GM18507 (cell line): ENCODE results near the gene ZC3H18.
A peak's percentile ranks its signal among the peaks of the same experiment; 100 is the strongest.

Experiments used
- DNase-seq: peaks from one replicate; pipeline ENCODE4 v3.0.0; 2011; ENCODE audit warnings: low read depth; ENCODE audit not compliant: insufficient read length; ENCODE audit errors: extremely low spot score
- FAIRE-seq: peaks from 2 replicates; lab custom pipeline; 2011; peaks lifted over from hg19 to GRCh38; lab: Jason Lieb, UNC

ZC3H18 gene

GRCh38 chr16:88576307-88576706, 6.1 kb downstream of the ZC3H18 start:
- DNase-seq: no peak

DNA sequence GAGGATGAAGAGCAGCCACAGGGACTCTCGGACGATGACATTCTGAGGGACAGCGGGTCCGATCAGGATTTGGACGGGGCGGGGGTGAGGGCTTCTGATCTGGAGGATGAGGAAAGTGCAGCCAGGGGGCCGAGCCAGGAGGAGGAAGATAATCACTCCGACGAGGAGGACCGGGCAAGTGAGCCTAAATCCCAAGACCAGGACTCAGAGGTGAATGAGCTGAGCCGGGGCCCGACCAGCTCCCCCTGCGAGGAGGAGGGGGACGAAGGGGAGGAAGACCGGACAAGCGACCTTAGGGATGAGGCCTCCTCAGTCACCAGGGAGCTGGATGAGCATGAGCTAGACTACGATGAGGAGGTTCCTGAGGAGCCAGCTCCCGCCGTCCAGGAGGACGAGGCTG, 7.0 kb downstream of the ZC3H18 start:
- FAIRE-seq (no peak), DNase-seq (no peak)

More at GRCh38 chr16:88576307-88576706, 6.1 kb downstream of the ZC3H18 start:
- no peak for FAIRE-seq

GRCh38 chr16:88578446-88579313, 8.5 kb downstream of the ZC3H18 start:
- DNase-seq (no peak), FAIRE-seq (no peak)

GRCh38 chr16:88580371-88580770, 10.2 kb downstream of the ZC3H18 start:
- DNase-seq (no peak), FAIRE-seq (no peak)

DNA sequence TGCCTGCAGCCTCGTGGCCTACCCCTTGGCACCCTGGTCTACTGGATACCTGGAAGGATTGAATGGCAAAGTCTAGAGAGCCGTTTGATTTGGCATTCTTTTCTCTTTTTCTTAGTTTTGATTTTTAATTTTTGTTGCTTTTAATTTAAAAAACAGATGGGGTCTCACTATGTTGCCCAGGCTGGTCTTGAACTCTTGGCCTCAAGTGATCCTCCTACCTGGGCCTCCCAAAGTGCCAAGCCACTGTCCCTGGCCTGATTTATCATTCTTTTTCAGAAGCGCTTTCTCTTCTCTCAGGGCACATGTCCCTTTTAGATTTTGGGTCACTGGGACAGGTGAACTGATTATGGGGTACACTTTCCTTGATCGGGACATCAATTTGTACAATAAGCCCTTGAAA, 10.8 kb downstream of the ZC3H18 start:
- no peak for FAIRE-seq
- no peak for DNase-seq

GRCh38 chr16:88582912-88583575, 12.8 kb downstream of the ZC3H18 start:
- DNase-seq: no peak
- no peak for FAIRE-seq

GRCh38 chr16:88584676-88585075, 14.5 kb downstream of the ZC3H18 start:
- DNase-seq: no peak
- FAIRE-seq: no peak

DNA sequence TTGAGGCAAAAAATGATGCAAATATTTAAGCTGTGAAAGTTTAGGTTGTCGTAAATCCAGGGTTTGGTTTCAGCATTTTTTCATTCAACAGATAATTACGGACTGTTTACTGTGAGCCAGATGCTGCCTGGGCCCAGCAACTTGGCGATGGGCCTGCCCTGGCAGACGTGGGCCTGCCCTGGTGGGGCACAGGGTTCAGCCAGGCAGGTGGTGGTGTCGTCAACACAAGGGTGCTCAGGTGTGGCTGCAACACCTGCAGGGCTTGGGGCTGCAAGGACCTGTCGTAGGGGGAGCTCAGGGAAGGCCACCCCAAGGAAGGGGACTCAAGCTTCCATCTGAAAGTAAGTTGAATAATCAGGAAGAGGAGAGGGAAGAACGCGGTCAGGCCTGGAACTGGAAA, 15.1 kb downstream of the ZC3H18 start:
- FAIRE-seq (no peak), DNase-seq (no peak)

DNA sequence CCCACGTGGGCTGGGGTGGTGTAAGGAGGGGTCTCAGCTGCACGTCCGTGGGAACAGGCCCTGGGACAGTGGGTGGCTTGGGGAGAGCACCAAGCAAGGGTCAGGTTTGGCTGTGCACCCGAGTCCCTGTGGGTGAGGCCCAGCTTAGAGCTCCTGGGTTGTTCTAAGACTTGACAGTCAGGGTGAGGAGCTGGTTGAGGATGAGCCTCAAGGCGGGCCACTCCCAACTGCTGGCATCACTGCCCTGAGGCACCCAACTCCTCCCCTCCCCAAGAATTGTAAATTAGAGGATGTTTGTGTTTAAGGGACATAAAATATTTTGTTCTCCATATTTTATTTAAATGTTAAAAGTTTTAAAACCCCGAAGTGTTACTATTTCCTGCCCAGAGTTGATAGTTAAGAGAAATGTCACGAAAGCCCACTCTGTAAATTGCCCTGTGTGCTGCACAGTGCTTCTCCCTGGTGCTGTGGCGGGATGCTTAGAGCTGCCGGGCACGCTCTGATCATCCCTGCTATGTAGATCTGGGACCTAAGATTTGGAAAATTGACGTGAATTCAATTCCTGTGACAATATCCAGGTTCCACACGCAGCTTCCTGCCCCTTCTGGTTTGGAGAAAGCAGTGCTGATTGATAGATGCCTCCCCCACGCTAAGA, 15.9 kb downstream of the ZC3H18 start:
- FAIRE-seq (no peak), DNase-seq (no peak)

- DNase-seq: no peak
Observed at GRCh38 chr16:88588148-88588547, 17.9 kb downstream of the ZC3H18 start.

DNA sequence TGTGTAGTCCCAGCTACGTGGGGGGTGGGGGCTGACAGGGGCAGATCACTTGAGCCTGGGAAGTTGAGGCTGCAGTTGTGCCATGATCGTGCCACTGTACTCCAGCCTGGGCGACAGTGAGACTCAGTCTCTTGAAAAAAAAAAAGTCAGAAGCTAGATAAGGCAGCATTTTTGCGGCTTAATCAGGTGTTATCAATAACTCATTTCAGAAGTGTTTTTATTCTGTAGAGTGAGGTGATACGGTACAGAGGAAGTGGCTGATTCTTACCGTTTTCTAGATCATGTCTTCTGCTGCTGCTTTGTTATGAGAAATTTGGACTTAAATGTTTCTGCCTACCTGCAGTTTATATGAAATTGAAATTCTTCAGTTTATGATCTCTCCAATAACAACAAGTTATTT, 18.6 kb downstream of the ZC3H18 start:
- DNase-seq: no peak
- no peak for FAIRE-seq

More at GRCh38 chr16:88588148-88588547, 17.9 kb downstream of the ZC3H18 start:
- no peak for FAIRE-seq

DNA sequence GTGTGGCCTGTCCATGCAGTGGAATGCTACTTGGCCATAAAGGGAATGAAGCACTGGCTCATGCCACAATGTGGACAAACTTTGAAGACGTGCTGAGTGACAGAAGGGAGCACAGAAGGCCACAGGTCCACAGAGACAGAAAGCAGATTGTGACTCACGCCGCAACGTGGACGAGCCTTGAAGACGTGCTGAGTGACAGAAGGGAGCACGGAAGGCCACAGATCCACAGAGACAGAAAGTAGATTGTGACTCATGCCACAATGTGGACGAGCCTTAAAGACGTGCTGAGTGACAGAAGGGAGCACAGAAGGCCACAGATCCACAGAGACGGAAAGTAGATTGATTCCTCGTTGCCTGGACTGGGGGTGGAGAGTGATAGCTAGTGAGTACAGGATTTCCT, 19.2 kb downstream of the ZC3H18 start:
- FAIRE-seq (no peak), DNase-seq (no peak)

DNA sequence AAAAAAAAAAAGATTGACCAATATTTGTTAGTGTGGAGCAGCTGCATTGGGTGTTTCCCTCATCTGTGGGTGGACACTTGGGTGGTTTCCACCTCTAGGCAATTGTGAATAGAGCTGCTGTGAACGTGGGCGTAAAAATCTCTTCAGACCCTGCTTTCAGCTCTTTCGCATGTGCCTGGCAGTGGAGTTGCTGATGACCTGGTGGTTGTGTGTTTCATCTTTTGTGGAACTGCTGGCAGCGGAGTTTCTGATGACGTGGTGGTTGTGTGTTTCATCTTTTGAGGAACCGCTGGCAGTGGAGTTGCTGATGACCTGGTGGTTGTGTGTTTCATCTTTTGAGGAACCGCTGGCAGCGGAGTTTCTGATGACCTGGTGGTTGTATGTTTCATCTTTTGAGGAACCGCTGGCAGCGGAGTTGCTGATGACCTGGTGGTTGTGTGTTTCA, 21.4 kb downstream of the ZC3H18 start:
- DNase-seq (no peak), FAIRE-seq (peak; percentile 54)

- no peak for FAIRE-seq
- DNase-seq: no peak
Observed at GRCh38 chr16:88593061-88593460, 22.9 kb downstream of the ZC3H18 start.

DNA sequence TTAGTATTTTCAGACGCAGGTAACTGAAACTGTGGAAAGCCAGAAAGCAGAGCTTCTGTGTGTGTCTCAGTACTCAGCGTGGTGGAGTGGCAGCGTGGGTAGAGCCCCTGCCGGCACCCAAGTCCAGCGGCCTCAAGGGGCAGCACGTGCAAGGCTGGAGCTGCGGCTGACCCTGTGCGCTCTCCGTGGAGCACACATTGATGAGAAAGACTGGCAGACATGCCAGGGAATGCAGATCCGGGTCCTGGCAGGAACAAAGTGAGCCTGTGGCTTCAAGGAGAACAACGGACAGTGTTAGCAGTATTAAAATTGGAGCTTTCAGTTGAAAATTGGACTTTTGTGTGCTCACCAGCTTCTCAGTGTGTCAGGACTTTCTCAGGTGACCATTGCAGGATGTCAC, 23.3 kb downstream of the ZC3H18 start:
- no peak for FAIRE-seq

DNA sequence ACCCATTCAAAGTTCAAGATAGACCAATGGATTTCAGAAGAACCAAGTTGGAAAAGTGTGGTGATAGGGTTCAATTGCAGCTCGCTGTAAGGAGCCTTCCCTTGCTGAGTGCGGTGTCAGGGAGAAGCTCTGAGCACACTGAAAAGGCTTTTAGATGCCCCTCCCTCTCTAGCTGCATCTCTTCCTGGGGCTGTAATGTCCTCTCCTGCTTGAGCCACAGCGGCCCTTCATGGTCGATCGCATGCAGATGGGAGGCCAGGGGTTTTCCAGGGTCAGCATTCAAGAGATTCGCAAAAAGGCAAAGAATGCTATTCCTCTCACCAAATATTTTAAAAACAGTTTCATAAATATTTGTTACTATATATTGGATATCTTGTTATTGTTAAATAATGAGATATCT, 23.7 kb downstream of the ZC3H18 start:
- no peak for DNase-seq
- FAIRE-seq: no peak

More for the DNA sequence above, 23.3 kb downstream of the ZC3H18 start:
- no peak for DNase-seq

DNA sequence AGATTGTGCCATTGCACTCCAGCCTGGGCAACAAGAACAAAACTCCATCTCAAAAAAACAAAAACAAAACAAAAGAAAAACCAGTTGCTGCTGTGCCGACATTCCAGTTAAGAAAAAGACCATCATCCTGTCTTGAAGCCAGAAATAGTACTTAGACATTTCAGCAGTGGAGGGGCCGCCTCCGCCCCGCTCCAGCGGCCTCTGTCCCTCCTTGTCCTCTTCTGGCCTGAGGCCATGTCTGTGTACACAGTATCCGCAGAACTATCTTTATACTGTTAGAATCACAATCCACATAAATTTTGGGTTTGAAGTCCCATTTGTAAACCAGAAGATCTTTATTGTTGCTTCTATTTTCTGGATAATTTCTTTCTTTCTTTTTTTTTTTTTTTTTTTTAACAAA, 24.9 kb downstream of the ZC3H18 start:
- no peak for FAIRE-seq
- DNase-seq: no peak

GRCh38 chr16:88595921-88596320, 25.7 kb downstream of the ZC3H18 start:
- DNase-seq: no peak
- FAIRE-seq: no peak

GRCh38 chr16:88596483-88596882, 26.3 kb downstream of the ZC3H18 start:
- FAIRE-seq (no peak), DNase-seq (no peak)

- no peak for DNase-seq
- FAIRE-seq: no peak
Observed at GRCh38 chr16:88597856-88598491, 27.8 kb downstream of the ZC3H18 start.
